Activated CD8-positive, alpha-beta memory T cell treated with anti-CD3 and anti-CD28 coated beads, Interleukin-2, amount 50 U/mL, for 48 hours (primary cell): Measurements from ENCODE around the gene ADH4.
"Not testable (repeated sequence)": the region's sequence is repeated elsewhere in the genome, so short reads cannot be mapped to it uniquely, and the experiment has no call there.

ENCODE experiments used
- DNase-seq: peaks from one replicate; pipeline ENCODE4 v3.0.0-alpha.2; 2020

The ADH4 gene

GRCh38 chr4:99131378-99131777, 12.7 kb downstream of the ADH4 start:
- DNase-seq, result no peak

- DNase-seq, result no peak
These were observed 17.7 kb downstream of the ADH4 start for GRCh38 chr4:99126376-99126775.

- no peak for DNase-seq
These were observed 23.1 kb downstream of the ADH4 start for GRCh38 chr4:99121008-99121407.

- no peak for DNase-seq
These were observed 23.6 kb downstream of the ADH4 start for GRCh38 chr4:99120501-99120900.

GRCh38 chr4:99117876-99118693, 26.0 kb downstream of the ADH4 start:
- DNase-seq, result no peak

GRCh38 chr4:99117122-99117841, 26.8 kb downstream of the ADH4 start:
- DNase-seq, result not testable (repeated sequence)

- DNase-seq, result not testable (repeated sequence)
These were observed 34.8 kb downstream of the ADH4 start for GRCh38 chr4:99109286-99109685.

- DNase-seq, result no peak
These were observed 39.9 kb downstream of the ADH4 start for GRCh38 chr4:99104153-99104552.

- no peak for DNase-seq
These were observed 40.9 kb downstream of the ADH4 start for GRCh38 chr4:99103166-99103565.

- no peak for DNase-seq
These were observed 41.5 kb downstream of the ADH4 start for GRCh38 chr4:99102634-99103033.

GRCh38 chr4:99100876-99101275, 43.2 kb downstream of the ADH4 start:
- no peak for DNase-seq

GRCh38 chr4:99099814-99100213, 44.3 kb downstream of the ADH4 start:
- DNase-seq, result not testable (repeated sequence)

- DNase-seq, result no peak
These were observed 44.8 kb downstream of the ADH4 start for GRCh38 chr4:99099311-99099710.

- not testable (repeated sequence) for DNase-seq
These were observed 52.3 kb downstream of the ADH4 start for GRCh38 chr4:99091841-99092240.

- DNase-seq, result no peak
These were observed 52.9 kb downstream of the ADH4 start for GRCh38 chr4:99091216-99091575.

GRCh38 chr4:99090481-99091215, 53.4 kb downstream of the ADH4 start:
- DNase-seq, result no peak

- DNase-seq, result peak; percentile 93
These were observed 55.4 kb downstream of the ADH4 start, which contains the start of gene ADH5 for GRCh38 chr4:99088481-99089365. Gene ADH5, minus strand, starts transcription at chr4:99088788. Its CDS starts 88 bp downstream, at chr4:99088700.

- DNase-seq, result peak; percentile 54
These were observed 56.1 kb downstream of the ADH4 start for GRCh38 chr4:99088023-99088449.

GRCh38 chr4:99084595-99084994, 59.5 kb downstream of the ADH4 start:
- no peak for DNase-seq

- no peak for DNase-seq
These were observed 61.9 kb downstream of the ADH4 start for GRCh38 chr4:99082192-99082591.

GRCh38 chr4:99080869-99081268, 63.2 kb downstream of the ADH4 start:
- not testable (repeated sequence) for DNase-seq

GRCh38 chr4:99079625-99080295, 64.3 kb downstream of the ADH4 start:
- DNase-seq, result no peak
